GM21367 (cell line): ENCODE results near the gene BRAF.
"Not testable (repeated sequence)": the region's sequence is repeated elsewhere in the genome, so short reads cannot be mapped to it uniquely, and the experiment has no call there.

Experiments used
- ATAC-seq: cut with Tn5 transposase; IDR thresholded peaks from one replicate; pipeline ENCODE4 v1.9.1; 2021; ENCODE audit not compliant: unreplicated experiment

BRAF gene

GRCh38 chr7:140774371-140774770, 150.4 kb downstream of the BRAF start:
- ATAC-seq = no peak

GRCh38 chr7:140773104-140773503, 151.6 kb downstream of the BRAF start:
- no peak for ATAC-seq

- ATAC-seq = no peak
Measured at GRCh38 chr7:140771826-140772225, 152.9 kb downstream of the BRAF start.

- ATAC-seq = no peak
Measured at GRCh38 chr7:140769852-140770251, 154.9 kb downstream of the BRAF start.

- ATAC-seq = no peak
Measured at GRCh38 chr7:140767418-140767817, 157.3 kb downstream of the BRAF start.

- ATAC-seq = not testable (repeated sequence)
Measured at GRCh38 chr7:140765441-140765840, 159.3 kb downstream of the BRAF start.

- not testable (repeated sequence) for ATAC-seq
Measured at GRCh38 chr7:140763166-140763565, 161.6 kb downstream of the BRAF start.

GRCh38 chr7:140761375-140761774, 163.4 kb downstream of the BRAF start:
- ATAC-seq = not testable (repeated sequence)

- no peak for ATAC-seq
Measured at GRCh38 chr7:140754506-140754905, 170.2 kb downstream of the BRAF start.

GRCh38 chr7:140752533-140752932, 172.2 kb downstream of the BRAF start:
- no peak for ATAC-seq

GRCh38 chr7:140746751-140747150, 178.0 kb downstream of the BRAF start:
- no peak for ATAC-seq

- ATAC-seq = no peak
Measured at GRCh38 chr7:140745266-140746058, 179.3 kb downstream of the BRAF start.

GRCh38 chr7:140744005-140744404, 180.7 kb downstream of the BRAF start:
- no peak for ATAC-seq

- ATAC-seq = not testable (repeated sequence)
Measured at GRCh38 chr7:140743255-140743654, 181.5 kb downstream of the BRAF start.

GRCh38 chr7:140738280-140738679, 186.4 kb downstream of the BRAF start:
- no peak for ATAC-seq

GRCh38 chr7:140734729-140735128, 190.0 kb downstream of the BRAF start:
- ATAC-seq = no peak

- no peak for ATAC-seq
Measured at GRCh38 chr7:140734096-140734495, 190.6 kb downstream of the BRAF start.

- ATAC-seq = no peak
Measured at GRCh38 chr7:140732416-140732815, 192.3 kb downstream of the BRAF start.

GRCh38 chr7:140726281-140726680, 198.4 kb downstream of the BRAF start:
- ATAC-seq = no peak

- ATAC-seq = no peak
Measured at GRCh38 chr7:140724706-140725105, 200.0 kb downstream of the BRAF start.

GRCh38 chr7:140723574-140723973, 201.2 kb downstream of the BRAF start:
- no peak for ATAC-seq

GRCh38 chr7:140723006-140723405, 201.7 kb downstream of the BRAF start:
- no peak for ATAC-seq

- ATAC-seq = no peak
Measured at GRCh38 chr7:140722254-140722653, 202.5 kb downstream of the BRAF start.
